HG02884 (cell line): ENCODE results near the gene TIMP3.
"Not testable (repeated sequence)": the region's sequence is repeated elsewhere in the genome, so short reads cannot be mapped to it uniquely, and the experiment has no call there.

Experiments
- ATAC-seq: cut with Tn5 transposase; IDR thresholded peaks from one replicate; pipeline ENCODE4 v1.9.1; 2021; ENCODE audit warnings: mild to moderate bottlenecking, moderate library complexity; ENCODE audit not compliant: unreplicated experiment

TIMP3 gene

GRCh38 chr22:32850591-32851517 is 49.3 kb downstream of the TIMP3 start:
- no peak for ATAC-seq

GRCh38 chr22:32852395-32853251 is 51.1 kb downstream of the TIMP3 start:
- no peak for ATAC-seq

- no peak for ATAC-seq
Observed at GRCh38 chr22:32853662-32854061, 52.2 kb downstream of the TIMP3 start.

- no peak for ATAC-seq
Observed at GRCh38 chr22:32854351-32854804, 52.9 kb downstream of the TIMP3 start.

- no peak for ATAC-seq
Observed at GRCh38 chr22:32855045-32855756, 53.7 kb downstream of the TIMP3 start.

GRCh38 chr22:32858121-32858703 is 56.7 kb downstream of the TIMP3 start:
- no peak for ATAC-seq

GRCh38 chr22:32858957-32859356 is 57.5 kb downstream of the TIMP3 start:
- no peak for ATAC-seq

GRCh38 chr22:32859743-32860142 is 58.2 kb downstream of the TIMP3 start:
- no peak for ATAC-seq

- no peak for ATAC-seq
Observed at GRCh38 chr22:32861330-32861729, 59.8 kb downstream of the TIMP3 start.

GRCh38 chr22:32862083-32862482 is 60.6 kb downstream of the TIMP3 start:
- no peak for ATAC-seq

GRCh38 chr22:32862936-32863661 is 61.6 kb downstream of the TIMP3 start:
- ATAC-seq: no peak

- no peak for ATAC-seq
Observed at GRCh38 chr22:32864041-32864440, 62.5 kb downstream of the TIMP3 start.

- no peak for ATAC-seq
Observed at GRCh38 chr22:32864596-32864995, 63.1 kb downstream of the TIMP3 start.

GRCh38 chr22:32866953-32867352 is 65.4 kb downstream of the TIMP3 start:
- no peak for ATAC-seq

GRCh38 chr22:32868946-32869345 is 67.4 kb downstream of the TIMP3 start:
- ATAC-seq: no peak

- no peak for ATAC-seq
Observed at GRCh38 chr22:32870474-32870873, 69.0 kb downstream of the TIMP3 start.

- not testable (repeated sequence) for ATAC-seq
Observed at GRCh38 chr22:32873604-32874003, 72.1 kb downstream of the TIMP3 start.

- no peak for ATAC-seq
Observed at GRCh38 chr22:32874385-32874784, 72.9 kb downstream of the TIMP3 start.

GRCh38 chr22:32874976-32875375 is 73.5 kb downstream of the TIMP3 start:
- no peak for ATAC-seq

- no peak for ATAC-seq
Observed at GRCh38 chr22:32876516-32876915, 75.0 kb downstream of the TIMP3 start.
